Measurements from ENCODE around the gene MLX.
"Not testable (repeated sequence)": the region's sequence is repeated elsewhere in the genome, so short reads cannot be mapped to it uniquely, and the experiment has no call there.

MLX gene

DNA sequence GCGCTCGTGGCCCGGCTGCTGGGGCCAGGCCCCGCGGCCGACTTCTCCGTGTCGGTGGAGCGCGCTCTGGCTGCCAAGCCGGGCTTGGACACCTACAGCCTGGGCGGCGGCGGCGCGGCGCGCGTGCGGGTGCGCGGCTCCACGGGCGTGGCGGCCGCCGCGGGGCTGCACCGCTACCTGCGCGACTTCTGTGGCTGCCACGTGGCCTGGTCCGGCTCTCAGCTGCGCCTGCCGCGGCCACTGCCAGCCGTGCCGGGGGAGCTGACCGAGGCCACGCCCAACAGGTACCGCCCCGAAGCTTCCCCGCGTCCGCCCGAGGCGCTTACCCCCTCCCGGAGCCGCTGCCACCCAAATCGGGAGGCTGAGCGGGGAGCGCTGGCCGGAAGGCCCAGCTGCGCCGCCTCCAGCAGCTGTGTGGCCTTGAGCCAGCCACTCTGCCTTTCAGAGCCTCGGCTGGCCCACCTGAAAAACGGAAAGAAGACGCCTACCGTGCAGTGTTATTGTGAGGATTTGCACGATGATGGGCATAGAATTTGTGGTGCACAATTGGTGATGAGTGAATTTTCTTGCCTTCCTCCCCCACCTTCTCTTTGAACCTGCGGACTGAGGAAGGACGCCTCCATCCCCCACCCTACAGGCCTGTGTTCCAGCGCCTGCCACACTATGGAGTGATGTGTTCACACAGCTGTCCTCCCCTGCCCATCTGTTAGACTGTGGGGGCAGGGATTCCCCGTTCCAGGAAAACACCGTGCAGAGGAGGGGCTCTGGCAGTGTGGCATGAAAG is 30.3 kb upstream of the MLX start:
- DNase-seq (ENCODE audit: low read depth), result peak; percentile 52

GRCh38 chr17:42537156-42537805 is 29.6 kb upstream of the MLX start:
- no peak for DNase-seq (ENCODE audit: low read depth)

DNA sequence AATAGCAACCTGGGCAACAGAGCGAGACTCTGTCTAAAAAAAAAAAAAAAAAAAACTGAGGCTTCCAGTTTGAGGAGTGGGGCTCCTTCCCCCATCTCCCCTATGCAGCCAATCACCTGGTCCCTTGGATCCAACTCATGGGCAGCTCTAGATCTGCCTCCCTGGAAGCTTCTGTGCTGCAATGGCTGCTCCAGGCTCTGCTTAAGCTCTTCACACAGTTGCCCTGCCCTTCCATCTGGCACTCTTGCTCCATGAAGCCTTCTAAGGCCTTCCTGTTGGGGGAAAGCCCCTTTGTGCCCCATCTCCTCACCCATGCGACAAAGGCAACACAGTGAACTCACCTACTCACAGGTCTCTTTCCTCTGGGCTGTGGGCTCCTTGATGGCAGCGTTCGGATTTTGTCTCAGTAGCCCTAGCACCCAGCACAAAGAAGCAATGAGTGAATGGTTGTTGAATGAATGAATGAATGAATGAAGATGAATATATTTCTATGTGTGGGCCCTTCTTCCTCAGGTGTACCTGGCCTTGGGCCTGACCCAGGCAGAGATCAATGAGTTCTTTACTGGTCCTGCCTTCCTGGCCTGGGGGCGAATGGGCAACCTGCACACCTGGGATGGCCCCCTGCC is 29.0 kb upstream of the MLX start:
- no peak for DNase-seq (ENCODE audit: low read depth)

DNA sequence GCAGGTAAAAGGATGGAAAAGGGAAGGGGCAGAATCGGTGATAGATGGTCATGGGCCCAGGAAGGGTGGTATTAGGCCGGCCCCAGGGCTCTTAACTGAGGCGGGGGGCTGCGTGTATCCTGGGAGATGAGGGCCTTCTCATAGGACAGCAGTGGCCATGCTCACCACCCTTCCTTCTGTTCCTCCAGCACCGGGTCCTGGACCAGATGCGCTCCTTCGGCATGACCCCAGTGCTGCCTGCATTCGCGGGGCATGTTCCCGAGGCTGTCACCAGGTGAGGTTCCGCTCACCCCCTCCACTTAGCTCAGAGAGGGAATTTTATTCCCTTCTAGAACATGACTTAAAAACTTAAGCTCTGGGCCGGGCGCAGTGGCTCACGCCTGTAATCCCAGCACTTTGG is 28.4 kb upstream of the MLX start:
- no peak for DNase-seq (ENCODE audit: low read depth)

DNA sequence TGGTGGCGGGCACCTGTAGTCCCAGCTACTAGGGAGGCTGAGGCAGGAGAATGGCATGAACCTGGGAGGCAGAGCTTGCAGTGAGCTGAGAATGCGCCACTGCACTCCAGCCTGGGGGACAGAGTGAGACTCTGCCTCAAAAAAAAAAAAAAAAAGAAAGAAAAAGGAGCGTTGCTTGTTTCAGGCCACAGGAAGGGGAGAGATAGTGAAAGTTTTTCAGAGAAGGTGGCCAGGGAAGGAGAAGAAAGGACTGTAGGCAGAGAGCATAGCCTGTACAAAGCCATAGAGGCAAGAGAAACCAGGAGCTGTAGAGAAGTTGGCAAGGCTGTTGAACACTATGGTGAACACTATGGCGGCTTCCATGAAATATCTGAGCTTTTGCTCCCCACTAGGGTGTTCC is 26.3 kb upstream of the MLX start:
- DNase-seq (ENCODE audit: low read depth), result not testable (repeated sequence)

DNA sequence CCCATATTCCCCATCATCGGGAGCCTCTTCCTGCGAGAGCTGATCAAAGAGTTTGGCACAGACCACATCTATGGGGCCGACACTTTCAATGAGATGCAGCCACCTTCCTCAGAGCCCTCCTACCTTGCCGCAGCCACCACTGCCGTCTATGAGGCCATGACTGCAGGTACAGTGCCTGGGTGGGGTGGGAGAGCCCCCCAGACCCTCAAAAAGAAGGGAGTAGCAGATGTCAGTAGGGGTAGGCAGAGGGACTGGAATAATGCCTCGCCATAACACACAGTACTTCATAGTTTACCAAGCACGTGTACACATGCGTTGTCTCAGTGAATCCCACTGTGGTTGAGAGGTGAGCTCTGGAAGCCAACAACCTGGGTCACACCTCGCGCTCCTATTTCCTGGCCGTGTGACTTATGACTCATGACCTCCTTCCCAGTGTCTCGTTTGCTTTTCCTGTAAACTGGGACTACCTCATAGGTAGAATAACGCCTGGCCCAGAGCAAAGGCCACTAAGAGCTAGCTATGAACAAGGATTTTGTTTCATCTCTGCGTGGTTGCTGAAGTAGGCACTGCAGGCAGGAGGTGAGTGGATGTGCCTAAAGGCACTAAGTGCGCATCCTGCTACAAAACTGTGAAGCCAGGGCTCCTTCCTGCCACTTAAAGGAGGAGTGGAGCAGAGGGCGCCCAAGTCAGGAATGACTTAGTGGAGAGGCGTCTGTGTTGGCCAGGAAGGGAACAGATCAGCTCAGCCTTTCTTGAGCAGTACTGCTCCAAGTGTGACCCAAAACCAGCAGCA is 25.7 kb upstream of the MLX start:
- no peak for DNase-seq (ENCODE audit: low read depth)

GRCh38 chr17:42543190-42544079 is 23.5 kb upstream of the MLX start:
- no peak for DNase-seq (ENCODE audit: low read depth)

DNA sequence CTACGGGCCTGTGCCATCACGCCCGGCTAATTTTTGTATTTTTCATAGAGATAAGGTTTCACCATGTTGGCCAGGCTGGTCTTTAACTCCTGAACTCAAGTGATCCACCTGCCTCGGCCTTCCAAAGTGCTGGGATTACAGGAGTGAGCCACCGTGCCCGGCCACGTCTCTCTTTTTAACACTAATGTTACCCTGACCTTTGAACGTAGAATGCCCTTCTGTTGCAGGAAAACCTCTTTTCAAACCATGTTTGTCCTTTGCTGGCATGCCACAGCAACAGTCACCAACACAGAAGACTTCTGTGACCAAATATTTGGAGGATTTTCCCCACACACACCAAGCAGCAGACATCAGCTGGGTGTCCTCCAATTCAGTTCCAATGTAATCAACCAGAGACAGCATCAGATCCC is 22.0 kb upstream of the MLX start:
- no peak for DNase-seq (ENCODE audit: low read depth)

- DNase-seq (ENCODE audit: low read depth), result not testable (repeated sequence)
Measured at GRCh38 chr17:42545755-42546505, 21.0 kb upstream of the MLX start.

- no peak for DNase-seq (ENCODE audit: low read depth)
Measured at GRCh38 chr17:42547001-42547461, 19.9 kb upstream of the MLX start.

DNA sequence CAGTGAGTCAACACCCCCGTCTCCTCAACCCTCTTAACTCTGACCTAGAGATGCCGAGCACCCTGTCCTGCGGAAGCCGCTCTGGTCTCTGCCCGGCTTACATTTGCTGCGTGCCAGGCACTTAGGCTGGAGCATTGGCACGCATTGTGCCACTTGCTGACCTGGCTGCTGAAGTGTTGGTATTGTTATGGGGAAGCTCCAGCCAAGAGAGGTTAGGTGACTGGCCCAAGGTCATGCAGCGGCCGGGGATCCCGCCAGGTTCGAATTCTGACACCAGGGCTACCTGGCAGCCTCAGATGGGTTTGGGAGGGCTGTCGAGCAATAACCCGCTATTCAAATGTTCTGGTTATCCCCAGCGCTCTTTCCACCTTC is 19.2 kb upstream of the MLX start:
- DNase-seq (ENCODE audit: low read depth), result no peak

DNA sequence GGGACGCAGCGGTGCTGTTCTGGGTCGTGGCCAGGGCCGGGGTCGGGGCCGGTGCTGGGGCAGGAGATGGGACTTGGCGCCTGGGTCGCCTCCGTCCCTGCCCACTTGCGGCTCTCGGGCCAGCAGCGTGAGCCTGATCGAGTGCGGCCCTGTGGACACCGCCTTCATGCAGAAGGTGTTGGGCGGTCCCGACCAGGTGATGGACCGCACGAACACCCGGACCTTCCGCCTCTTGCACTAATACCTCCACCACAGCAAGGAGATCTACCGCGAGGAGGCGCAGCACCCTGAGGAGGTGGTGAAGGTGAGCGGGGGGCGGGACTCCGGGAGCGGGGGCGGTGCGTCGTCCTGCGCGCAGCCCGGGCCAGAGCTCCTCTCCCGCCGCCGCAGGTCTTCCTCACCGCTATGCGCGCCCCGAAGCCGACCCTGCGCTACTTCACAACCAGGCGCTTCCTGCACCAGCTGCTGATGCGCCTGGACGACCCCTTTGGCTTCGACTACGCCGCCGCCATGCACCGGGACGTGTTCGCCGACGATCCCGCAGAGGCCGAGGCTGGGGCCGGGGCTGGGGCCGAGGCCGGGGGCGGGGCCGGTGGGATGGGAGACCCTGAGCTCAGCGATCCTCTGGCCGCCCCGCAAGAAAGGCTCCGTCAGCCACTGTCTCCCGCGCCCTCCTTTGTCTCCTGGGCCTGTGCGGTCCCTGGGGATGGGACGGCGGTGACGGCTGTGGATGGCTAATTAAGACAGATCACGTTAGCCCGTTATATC is 18.6 kb upstream of the MLX start:
- DNase-seq (ENCODE audit: low read depth), result peak; percentile 65

DNA sequence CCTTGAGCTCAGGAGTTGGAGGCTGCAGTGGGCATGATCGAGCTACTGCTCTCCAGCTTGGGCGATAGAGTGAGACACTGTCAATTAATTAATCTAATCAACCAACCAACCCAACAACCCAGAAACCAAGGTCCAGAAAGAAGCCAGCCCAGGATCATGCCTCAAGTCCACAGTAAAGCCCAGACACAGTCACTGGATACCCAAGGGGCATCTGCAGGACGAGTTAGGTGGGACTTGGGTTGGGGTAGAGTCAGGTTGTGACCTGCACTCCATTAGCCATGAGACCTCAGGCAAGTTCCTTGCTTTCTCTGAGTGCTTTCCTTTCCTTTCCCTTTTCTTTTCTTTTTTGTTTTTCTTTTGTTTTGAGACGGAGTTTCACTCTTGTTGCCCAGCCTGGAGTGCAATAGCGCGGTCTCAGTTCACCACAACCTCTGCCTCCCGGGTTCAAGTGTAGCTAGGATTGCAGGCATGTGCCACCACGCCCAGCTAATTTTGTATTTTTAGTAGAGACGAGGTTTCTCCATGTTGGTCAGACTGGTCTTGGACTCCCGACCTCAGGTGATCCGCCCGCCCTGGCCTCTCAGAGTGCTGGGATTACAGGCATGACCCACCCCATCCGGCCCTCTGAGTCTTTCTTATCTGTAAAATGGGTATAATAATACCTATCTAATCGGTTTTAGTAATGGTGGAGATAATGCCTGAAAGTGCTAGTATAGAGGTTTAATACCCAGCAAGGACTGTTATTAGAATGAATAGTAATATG is 17.7 kb upstream of the MLX start:
- DNase-seq (ENCODE audit: low read depth), result no peak

GRCh38 chr17:42552736-42553135 is 14.2 kb upstream of the MLX start, which contains the start of gene HSD17B1:
HSD17B1 (plus strand) TSS chr17:42552923; CDS start chr17:42552934, 11 bp downstream.
- DNase-seq (ENCODE audit: low read depth), result not testable (repeated sequence)

DNA sequence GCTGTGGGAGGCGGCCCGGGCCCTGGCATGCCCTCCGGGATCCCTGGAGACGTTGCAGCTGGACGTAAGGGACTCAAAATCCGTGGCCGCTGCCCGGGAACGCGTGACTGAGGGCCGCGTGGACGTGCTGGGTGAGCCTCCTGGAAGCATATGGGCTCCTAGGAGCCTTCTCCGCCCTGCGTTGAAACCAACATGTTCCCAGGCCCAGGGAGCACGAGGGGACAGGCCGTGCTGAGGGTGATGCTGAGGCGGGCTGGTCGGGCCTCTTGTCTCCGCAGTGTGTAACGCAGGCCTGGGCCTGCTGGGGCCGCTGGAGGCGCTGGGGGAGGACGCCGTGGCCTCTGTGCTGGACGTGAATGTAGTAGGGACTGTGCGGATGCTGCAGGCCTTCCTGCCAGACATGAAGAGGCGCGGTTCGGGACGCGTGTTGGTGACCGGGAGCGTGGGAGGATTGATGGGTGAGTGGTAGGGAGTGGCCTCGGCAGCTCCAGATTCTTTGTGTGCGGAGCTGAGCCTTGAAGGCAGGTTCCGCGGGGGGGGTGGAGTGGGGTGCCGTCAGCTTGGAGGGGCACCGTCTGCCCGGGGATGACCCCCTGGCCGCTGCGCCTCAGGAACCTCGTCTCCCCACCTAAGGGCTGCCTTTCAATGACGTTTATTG is 13.6 kb upstream of the MLX start:
- DNase-seq (ENCODE audit: low read depth), result no peak

GRCh38 chr17:42553866-42554249 is 13.0 kb upstream of the MLX start:
- DNase-seq (ENCODE audit: low read depth), result no peak

DNA sequence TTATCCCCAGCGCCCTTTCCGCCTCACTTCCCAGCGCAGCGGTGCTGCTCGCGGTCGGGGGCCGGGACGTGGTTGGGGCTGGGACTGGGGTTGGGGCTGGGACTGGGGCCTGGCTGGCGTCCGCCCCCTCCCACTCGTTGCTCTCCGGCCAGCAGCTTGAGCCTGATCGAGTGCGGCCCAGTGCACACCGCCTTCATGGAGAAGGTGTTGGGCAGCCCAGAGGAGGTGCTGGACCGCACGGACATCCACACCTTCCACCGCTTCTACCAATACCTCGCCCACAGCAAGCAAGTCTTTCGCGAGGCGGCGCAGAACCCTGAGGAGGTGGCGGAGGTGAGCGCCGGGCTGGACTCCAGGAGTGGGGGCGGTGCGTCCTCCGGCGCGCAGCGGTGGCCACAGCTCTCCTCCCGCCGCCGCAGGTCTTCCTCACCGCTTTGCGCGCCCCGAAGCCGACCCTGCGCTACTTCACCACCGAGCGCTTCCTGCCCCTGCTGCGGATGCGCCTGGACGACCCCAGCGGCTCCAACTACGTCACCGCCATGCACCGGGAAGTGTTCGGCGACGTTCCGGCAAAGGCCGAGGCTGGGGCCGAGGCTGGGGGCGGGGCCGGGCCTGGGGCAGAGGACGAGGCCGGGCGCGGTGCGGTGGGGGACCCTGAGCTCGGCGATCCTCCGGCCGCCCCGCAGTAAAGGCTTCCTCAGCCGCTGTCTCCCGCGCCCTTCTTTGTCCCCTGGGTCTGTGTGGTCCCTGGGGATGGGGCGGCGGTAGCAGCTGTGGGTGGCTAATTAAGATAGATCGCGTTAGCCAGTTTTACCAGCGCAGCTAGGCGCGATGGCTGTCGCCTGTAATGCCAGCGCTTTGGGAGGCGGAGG is 12.4 kb upstream of the MLX start:
- DNase-seq (ENCODE audit: low read depth), result peak; percentile 47

Measured in stimulated activated CD8-positive, alpha-beta memory T cell treated with anti-CD3 and anti-CD28 coated beads, Interleukin-12 subunit alpha, Interleukin-12 subunit beta, amount 100 ng/mL, for 1 hour (primary cell).